Progenitor cell of endocrine pancreas (in vitro differentiated cells): ENCODE data around the gene STAU1. TPM values are rescaled to one million over a fixed set of nuclear protein-coding genes. Genes with fewer than 3 reads are reported as not detected.
"Not testable (repeated sequence)": the region's sequence is repeated elsewhere in the genome, so short reads cannot be mapped to it uniquely, and the experiment has no call there.

ENCODE experiments used
- DNase-seq: peaks from one replicate; pipeline ENCODE4 v3.0.0; 2021; ENCODE audit warnings: low spot score; ENCODE audit not compliant: unreplicated experiment
- H3K27ac Mint-ChIP-seq: 2 replicates; pipeline ENCODE4 v1.8.0; 2021; ENCODE audit warnings: mild to moderate bottlenecking, moderate library complexity, mixed read lengths
- H3K27me3 Mint-ChIP-seq: 2 replicates; pipeline ENCODE4 v1.8.0; 2021; ENCODE audit warnings: mixed read lengths
- H3K36me3 Mint-ChIP-seq: 2 replicates; pipeline ENCODE4 v1.8.0; 2022; ENCODE audit warnings: mixed read lengths; ENCODE audit not compliant: insufficient read depth
- H3K4me1 Mint-ChIP-seq: 2 replicates; pipeline ENCODE4 v1.8.0; 2021; ENCODE audit warnings: low read depth, mixed read lengths
- H3K4me3 Mint-ChIP-seq: 2 replicates; pipeline ENCODE4 v1.8.0; 2021; ENCODE audit warnings: low read depth, mild to moderate bottlenecking, moderate library complexity, mixed read lengths
- H3K9me3 Mint-ChIP-seq: 2 replicates; pipeline ENCODE4 v1.8.0; 2021; ENCODE audit warnings: low read depth, mixed read lengths
- total RNA-seq: library from RNA; stranded (reverse); gene quantifications from 2 replicates; pipeline ENCODE4 v1.2.1, GENCODE V29; 2021
- TF ChIP-seq, protein P1 (sequence below): fragments of 200-600 bp; sonication (generic); IDR thresholded peaks from one replicate; pipeline ENCODE4 v1.5.0; 2021; ENCODE audit warnings: antibody characterized with exemption, mild to moderate bottlenecking; ENCODE audit not compliant: unreplicated experiment

Gene STAU1
- total RNA-seq, 1 donor from 2014 or later, result 93.9 TPM

DNA sequence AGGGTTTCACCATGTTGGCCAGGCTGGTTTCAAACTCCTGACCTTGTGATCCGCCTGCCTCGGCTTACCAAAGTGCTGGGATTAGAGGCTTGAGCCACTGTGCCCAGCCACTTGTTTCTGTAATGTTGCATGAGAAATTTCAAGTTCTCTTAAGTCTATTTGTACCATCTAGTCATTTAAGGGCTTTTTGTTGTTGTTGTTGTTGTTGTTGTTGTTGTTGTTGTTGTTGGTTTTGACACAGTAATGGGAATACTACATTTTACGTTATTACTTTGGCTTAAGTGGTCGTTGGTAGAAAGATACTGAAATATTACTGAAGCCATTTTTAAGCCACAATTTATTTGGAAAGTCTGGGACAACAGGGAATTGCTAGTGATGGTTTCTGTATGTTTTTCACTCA, 90.0 kb downstream of the STAU1 start:
- no peak for DNase-seq
- no peaks in the 10 kb centered on the region for H3K27me3 Mint-ChIP-seq
- no peaks in the 10 kb centered on the region for H3K9me3 Mint-ChIP-seq
- H3K36me3 Mint-ChIP-seq, result peaks cover 38% of the 10 kb centered on the region
- no peak overlapping the region for H3K4me3 Mint-ChIP-seq
- TF ChIP-seq, protein P1, sequence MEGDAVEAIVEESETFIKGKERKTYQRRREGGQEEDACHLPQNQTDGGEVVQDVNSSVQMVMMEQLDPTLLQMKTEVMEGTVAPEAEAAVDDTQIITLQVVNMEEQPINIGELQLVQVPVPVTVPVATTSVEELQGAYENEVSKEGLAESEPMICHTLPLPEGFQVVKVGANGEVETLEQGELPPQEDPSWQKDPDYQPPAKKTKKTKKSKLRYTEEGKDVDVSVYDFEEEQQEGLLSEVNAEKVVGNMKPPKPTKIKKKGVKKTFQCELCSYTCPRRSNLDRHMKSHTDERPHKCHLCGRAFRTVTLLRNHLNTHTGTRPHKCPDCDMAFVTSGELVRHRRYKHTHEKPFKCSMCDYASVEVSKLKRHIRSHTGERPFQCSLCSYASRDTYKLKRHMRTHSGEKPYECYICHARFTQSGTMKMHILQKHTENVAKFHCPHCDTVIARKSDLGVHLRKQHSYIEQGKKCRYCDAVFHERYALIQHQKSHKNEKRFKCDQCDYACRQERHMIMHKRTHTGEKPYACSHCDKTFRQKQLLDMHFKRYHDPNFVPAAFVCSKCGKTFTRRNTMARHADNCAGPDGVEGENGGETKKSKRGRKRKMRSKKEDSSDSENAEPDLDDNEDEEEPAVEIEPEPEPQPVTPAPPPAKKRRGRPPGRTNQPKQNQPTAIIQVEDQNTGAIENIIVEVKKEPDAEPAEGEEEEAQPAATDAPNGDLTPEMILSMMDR, result no peak
- H3K27ac Mint-ChIP-seq, result no peak overlapping the region
- no peaks in the 10 kb centered on the region for H3K4me1 Mint-ChIP-seq

DNA sequence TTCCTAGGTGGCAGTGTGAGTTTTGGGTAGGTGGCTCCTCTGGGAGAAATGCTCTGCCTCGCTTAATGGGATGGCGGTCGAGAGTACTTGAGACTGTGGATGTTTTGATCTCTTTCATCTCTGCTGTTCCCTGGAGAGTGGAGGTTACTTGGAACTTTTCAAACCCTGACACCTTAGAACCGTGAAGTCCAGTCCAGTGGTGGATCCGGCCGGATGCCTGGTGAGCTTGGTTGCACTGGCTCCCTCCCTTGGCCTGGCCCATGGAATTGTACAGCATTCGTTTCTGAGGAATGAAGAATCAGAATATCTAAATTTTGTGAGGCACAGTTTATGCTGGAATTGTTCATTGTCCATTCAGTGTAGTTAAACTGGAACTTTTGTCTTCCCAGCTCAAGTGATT, 91.0 kb downstream of the STAU1 start:
- no peak for DNase-seq
- Mint-ChIP-seq H3K27ac (peak overlapping the region; percentile 35), H3K36me3 (peaks cover 34% of the 10 kb centered on the region), H3K4me1 (no peaks in the 10 kb centered on the region), H3K9me3 (no peaks in the 10 kb centered on the region), H3K27me3 (no peaks in the 10 kb centered on the region), H3K4me3 (no peak overlapping the region)
- TF ChIP-seq, protein P1, result no peak

- Mint-ChIP-seq H3K27ac (no peak overlapping the region), H3K9me3 (no peaks in the 10 kb centered on the region), H3K36me3 (peaks cover 31% of the 10 kb centered on the region), H3K27me3 (no peaks in the 10 kb centered on the region), H3K4me1 (peaks cover 5% of the 10 kb centered on the region), H3K4me3 (no peak overlapping the region)
- DNase-seq, result no peak
- TF ChIP-seq, protein P1, result no peak
Observed at GRCh38 chr20:49096203-49096730, 91.9 kb downstream of the STAU1 start.

DNA sequence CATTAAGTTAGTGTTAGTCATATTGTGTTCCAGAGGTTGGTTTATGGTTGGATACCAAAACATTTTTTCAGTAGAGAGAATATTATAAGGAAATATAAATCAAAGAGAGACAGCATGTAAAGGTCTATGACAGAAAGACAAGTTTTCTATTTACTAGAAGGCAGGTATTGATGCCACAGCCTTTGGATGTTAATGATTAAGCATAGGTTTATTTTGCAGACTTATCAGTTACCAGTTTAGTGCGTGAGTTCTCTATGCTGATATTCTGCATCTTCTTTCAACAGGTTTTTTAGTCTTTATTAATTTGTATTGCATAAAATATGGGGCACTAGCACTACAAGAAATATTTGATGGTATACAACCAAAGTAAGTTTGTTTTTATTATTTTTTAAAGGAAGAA, 96.4 kb downstream of the STAU1 start:
- no peaks in the 10 kb centered on the region for H3K9me3 Mint-ChIP-seq
- H3K27ac Mint-ChIP-seq, result peak overlapping the region; percentile 33
- H3K36me3 Mint-ChIP-seq, result peaks cover 25% of the 10 kb centered on the region
- H3K4me3 Mint-ChIP-seq, result no peak overlapping the region
- TF ChIP-seq, protein P1, result no peak
- DNase-seq, result no peak
- no peaks in the 10 kb centered on the region for H3K27me3 Mint-ChIP-seq
- H3K4me1 Mint-ChIP-seq, result peaks cover 5% of the 10 kb centered on the region

DNA sequence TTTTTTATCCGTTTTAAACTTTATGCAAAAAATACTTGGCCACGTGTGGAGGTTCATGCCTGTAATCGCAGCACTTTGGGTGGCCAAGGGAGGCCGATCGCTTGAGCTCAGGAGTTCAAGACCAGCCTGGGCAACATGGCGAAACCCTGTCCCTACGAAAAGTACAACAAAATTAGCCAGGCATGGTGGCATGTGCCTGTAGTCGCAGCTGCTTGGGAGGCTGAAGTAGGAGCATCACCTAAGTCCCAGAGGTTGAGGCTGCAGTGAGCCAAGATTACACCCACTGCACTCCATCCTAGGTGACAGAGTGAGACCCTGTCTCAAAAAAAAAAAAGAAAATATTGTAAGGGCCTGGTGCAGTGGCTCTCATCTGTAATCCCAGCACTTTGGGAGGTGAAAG, 97.0 kb downstream of the STAU1 start:
- peak overlapping the region; percentile 71 for H3K27ac Mint-ChIP-seq
- H3K4me3 Mint-ChIP-seq, result no peak overlapping the region
- peaks cover 5% of the 10 kb centered on the region for H3K4me1 Mint-ChIP-seq
- TF ChIP-seq, protein P1, result no peak
- H3K36me3 Mint-ChIP-seq, result peaks cover 25% of the 10 kb centered on the region
- no peak for DNase-seq
- no peaks in the 10 kb centered on the region for H3K27me3 Mint-ChIP-seq
- no peaks in the 10 kb centered on the region for H3K9me3 Mint-ChIP-seq

GRCh38 chr20:49082295-49082694, 105.8 kb downstream of the STAU1 start:
- not testable (repeated sequence) for H3K27ac Mint-ChIP-seq, H3K9me3 Mint-ChIP-seq, DNase-seq, H3K4me3 Mint-ChIP-seq, H3K27me3 Mint-ChIP-seq, H3K4me1 Mint-ChIP-seq
- H3K36me3 Mint-ChIP-seq, result peaks cover 31% of the 10 kb centered on the region
